ENCODE measurements around the gene GRHL1. TPM values are rescaled to one million over a fixed set of nuclear protein-coding genes. Genes with fewer than 3 reads are reported as not detected.

GRHL1 gene
- total RNA-seq, 1 experiment from 2014 or later: 2.7 TPM

- TF ChIP-seq, protein P1, sequence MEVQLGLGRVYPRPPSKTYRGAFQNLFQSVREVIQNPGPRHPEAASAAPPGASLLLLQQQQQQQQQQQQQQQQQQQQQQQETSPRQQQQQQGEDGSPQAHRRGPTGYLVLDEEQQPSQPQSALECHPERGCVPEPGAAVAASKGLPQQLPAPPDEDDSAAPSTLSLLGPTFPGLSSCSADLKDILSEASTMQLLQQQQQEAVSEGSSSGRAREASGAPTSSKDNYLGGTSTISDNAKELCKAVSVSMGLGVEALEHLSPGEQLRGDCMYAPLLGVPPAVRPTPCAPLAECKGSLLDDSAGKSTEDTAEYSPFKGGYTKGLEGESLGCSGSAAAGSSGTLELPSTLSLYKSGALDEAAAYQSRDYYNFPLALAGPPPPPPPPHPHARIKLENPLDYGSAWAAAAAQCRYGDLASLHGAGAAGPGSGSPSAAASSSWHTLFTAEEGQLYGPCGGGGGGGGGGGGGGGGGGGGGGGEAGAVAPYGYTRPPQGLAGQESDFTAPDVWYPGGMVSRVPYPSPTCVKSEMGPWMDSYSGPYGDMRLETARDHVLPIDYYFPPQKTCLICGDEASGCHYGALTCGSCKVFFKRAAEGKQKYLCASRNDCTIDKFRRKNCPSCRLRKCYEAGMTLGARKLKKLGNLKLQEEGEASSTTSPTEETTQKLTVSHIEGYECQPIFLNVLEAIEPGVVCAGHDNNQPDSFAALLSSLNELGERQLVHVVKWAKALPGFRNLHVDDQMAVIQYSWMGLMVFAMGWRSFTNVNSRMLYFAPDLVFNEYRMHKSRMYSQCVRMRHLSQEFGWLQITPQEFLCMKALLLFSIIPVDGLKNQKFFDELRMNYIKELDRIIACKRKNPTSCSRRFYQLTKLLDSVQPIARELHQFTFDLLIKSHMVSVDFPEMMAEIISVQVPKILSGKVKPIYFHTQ (CRISPR knock-in tag; IDR thresholded peaks at IDR 0.05): no peak
- TF ChIP-seq ZNF423 (CRISPR knock-in tag; IDR thresholded peaks at IDR 0.05) (no peak), CBFB (CRISPR knock-in tag; IDR thresholded peaks at IDR 0.05; ENCODE audit: low read depth) (no peak), FOXP1 (CRISPR knock-in tag; IDR thresholded peaks at IDR 0.05; ENCODE audit: borderline replicate concordance) (peak; percentile 90), TP53 (CRISPR knock-in tag; IDR thresholded peaks at IDR 0.05) (peak; percentile 93), ETV6 (CRISPR knock-in tag; IDR thresholded peaks at IDR 0.05) (peak; percentile 71; the same call in 1 of the 2 replicates), ZNF232 (CRISPR knock-in tag; IDR thresholded peaks at IDR 0.05) (peak; percentile 84; the same call in 1 of the 2 replicates), ZBTB21 (CRISPR knock-in tag; IDR thresholded peaks at IDR 0.05; ENCODE audit: borderline replicate concordance) (peak; percentile 95), EMX1 (CRISPR knock-in tag; IDR thresholded peaks at IDR 0.05) (no peak), MYBL2 (CRISPR knock-in tag; IDR thresholded peaks at IDR 0.05) (peak; percentile 89), ATF6 (CRISPR knock-in tag; IDR thresholded peaks at IDR 0.05) (no peak), JUN (CRISPR knock-in tag; IDR thresholded peaks at IDR 0.05) (peak; percentile 40; the same call in 1 of the 2 replicates), ZNF138 (CRISPR knock-in tag; conservative IDR thresholded peaks at IDR 0.05) (0 out of 2 replicates have a peak, but pooled peaks have one; percentile 75), RORB (CRISPR knock-in tag; IDR thresholded peaks at IDR 0.05) (no peak), TEAD1 (CRISPR knock-in tag; IDR thresholded peaks at IDR 0.05) (peak; percentile 90), ZNF121 (CRISPR knock-in tag; IDR thresholded peaks at IDR 0.05) (no peak), ZMAT4 (CRISPR knock-in tag; IDR thresholded peaks at IDR 0.05) (no peak)
- TF ChIP-seq, protein P2, sequence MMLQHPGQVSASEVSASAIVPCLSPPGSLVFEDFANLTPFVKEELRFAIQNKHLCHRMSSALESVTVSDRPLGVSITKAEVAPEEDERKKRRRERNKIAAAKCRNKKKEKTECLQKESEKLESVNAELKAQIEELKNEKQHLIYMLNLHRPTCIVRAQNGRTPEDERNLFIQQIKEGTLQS (CRISPR knock-in tag; conservative IDR thresholded peaks at IDR 0.05): no peak; the same call in 1 of the 2 replicates
- TF ChIP-seq, protein P3, sequence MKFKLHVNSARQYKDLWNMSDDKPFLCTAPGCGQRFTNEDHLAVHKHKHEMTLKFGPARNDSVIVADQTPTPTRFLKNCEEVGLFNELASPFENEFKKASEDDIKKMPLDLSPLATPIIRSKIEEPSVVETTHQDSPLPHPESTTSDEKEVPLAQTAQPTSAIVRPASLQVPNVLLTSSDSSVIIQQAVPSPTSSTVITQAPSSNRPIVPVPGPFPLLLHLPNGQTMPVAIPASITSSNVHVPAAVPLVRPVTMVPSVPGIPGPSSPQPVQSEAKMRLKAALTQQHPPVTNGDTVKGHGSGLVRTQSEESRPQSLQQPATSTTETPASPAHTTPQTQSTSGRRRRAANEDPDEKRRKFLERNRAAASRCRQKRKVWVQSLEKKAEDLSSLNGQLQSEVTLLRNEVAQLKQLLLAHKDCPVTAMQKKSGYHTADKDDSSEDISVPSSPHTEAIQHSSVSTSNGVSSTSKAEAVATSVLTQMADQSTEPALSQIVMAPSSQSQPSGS (CRISPR knock-in tag; IDR thresholded peaks at IDR 0.05; ENCODE audit: borderline replicate concordance, low read depth): peak; percentile 79; the same call in 1 of the 2 replicates
These were observed 92.6 kb downstream of the GRHL1 start (continued) for GRCh38 chr2:10043906-10044601.
